ENCODE data around the gene ATP2A2. TPM values are rescaled to one million over a fixed set of nuclear protein-coding genes. Genes with fewer than 3 reads are reported as not detected.

Gene ATP2A2
- total RNA-seq, 2 experiments from 2014 or later = 148 to 151 TPM

DNA sequence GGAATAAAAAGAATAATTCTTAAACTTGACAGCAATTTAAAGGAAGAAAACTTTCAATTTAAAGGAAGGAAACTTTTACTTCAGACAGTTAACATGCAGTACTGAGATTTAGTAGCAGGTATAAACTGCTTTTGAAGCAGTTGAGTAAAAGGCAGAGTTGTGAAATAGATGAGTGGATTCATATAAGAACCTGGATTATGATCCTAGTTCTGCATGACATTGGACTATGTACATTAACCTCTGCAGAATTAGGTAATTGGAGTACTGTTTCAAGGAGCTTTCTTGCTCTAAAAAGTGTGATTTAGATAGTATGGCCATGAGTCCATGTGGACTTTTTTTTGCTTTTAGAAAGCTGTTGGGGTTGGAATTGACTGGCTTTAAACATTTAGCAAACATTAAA, 29.7 kb downstream of the ATP2A2 start:
- H3K4me1 Mint-ChIP-seq = peaks cover 39% of the 10 kb centered on the region
- no peak overlapping the region for H3K4me3 Mint-ChIP-seq

DNA sequence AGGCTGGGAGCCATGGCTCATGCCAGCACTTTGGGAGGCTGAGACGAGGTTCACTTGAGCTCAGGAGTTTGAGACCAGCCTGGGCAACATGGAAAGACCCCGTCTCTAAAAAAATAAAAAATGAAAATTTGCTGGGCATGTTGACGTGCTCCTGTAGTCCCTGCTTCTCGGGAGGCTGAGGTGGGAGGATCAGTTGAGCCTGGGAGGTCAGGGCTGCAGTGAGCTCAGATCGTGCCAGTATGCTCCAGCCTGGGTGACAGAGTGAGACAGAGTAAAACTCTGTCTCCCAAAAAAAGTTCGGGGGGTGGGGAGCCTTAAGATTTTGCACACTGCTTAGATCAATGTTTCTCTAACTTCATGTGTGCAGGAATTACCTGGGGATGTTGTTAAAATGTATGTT, 30.9 kb downstream of the ATP2A2 start:
- Mint-ChIP-seq H3K36me3 (peaks cover 35% of the 10 kb centered on the region), H3K9me3 (no peaks in the 10 kb centered on the region), H3K4me1 (peaks cover 36% of the 10 kb centered on the region), H3K27ac (no peak overlapping the region), H3K4me3 (no peak overlapping the region), H3K27me3 (no peaks in the 10 kb centered on the region)
- DNase-seq = no peak

More for the DNA sequence above, 29.7 kb downstream of the ATP2A2 start:
- Mint-ChIP-seq H3K27ac (no peak overlapping the region), H3K27me3 (no peaks in the 10 kb centered on the region), H3K36me3 (peaks cover 29% of the 10 kb centered on the region), H3K9me3 (no peaks in the 10 kb centered on the region)
- no peak for DNase-seq

DNA sequence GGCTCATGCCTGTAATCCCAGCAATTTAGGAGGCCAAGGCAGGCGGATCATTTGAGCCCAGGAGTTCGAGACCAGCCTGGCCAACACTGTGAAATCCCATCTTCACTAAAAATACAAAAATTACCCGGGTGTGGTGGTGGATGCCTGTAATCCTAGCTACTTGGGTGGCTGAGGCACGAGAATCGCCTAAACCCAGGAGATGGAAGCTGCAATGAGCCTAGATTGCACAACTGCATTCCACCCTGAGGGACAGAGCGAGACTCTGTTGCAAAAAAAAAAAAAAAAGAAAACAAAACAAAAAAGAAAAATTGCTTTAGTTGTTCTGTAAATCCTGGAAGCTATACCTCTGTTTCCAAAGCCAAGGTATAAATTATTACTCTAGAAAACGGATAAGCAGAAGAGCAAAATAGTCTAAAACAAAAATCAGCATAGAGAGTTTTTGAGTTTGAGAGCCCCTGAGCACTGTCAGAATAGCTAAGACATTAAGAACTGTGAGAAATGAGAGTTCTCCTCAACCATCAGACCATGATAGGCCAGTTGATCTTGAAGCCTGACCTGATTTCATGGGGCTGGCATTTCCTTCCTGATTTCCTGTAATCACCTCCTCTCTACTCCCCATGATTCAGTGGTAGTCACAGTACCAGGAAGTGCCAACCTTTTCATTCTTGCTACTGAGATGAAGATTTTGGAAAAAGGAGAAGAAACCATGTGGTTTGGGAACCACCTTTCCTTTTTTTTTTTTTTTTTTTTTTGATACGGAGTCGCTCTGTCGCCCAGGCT, 31.7 kb downstream of the ATP2A2 start:
- no peaks in the 10 kb centered on the region for H3K9me3 Mint-ChIP-seq
- peaks cover 29% of the 10 kb centered on the region for H3K36me3 Mint-ChIP-seq
- no peak overlapping the region for H3K4me3 Mint-ChIP-seq
- DNase-seq = no peak
- H3K27ac Mint-ChIP-seq = no peak overlapping the region
- peaks cover 29% of the 10 kb centered on the region for H3K4me1 Mint-ChIP-seq
- H3K27me3 Mint-ChIP-seq = no peaks in the 10 kb centered on the region

DNA sequence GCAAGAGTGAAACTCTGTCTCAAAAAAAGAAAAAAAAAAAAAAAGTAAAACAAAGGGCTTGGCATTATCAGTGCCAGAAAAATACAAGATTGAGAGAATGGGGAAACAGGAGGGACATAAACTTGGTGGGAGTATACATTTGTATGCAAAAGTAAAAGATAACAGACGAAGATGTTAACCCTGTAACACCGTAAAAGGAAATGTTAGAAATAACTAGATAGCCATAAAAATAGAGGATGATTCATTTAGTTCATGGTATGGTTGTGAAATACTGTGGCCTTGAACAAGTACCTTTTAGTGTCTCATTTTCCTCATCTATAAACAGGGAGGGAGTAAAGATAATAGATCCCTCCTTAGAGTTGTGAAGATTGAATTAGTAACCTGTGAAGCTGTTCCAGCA, 33.3 kb downstream of the ATP2A2 start:
- Mint-ChIP-seq H3K27ac (peak overlapping the region; percentile 29), H3K27me3 (no peaks in the 10 kb centered on the region), H3K4me3 (no peak overlapping the region), H3K4me1 (peaks cover 32% of the 10 kb centered on the region), H3K9me3 (no peaks in the 10 kb centered on the region), H3K36me3 (peaks cover 22% of the 10 kb centered on the region)
- no peak for DNase-seq

DNA sequence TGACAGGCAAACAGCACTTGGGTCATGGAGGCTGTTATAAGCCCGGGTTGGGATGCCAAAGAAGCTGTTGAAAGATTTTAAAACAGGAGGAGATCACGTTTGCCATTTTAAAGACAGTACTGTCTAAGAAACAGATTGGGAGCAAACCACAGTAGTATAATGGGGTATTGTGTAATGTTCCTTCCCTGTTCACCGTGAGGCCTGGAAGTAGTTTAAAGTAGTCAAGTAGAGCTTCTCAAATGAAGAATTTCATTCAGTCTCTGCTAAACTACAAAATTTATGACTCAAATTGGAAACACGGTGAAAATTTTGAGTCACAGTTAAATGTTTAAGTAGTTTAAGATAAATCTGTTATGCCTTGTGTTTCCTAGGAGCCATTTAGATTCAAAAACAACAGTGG, 35.8 kb downstream of the ATP2A2 start:
- Mint-ChIP-seq H3K27me3 (no peaks in the 10 kb centered on the region), H3K4me1 (peaks cover 34% of the 10 kb centered on the region), H3K27ac (peak overlapping the region; percentile 49), H3K9me3 (no peaks in the 10 kb centered on the region), H3K4me3 (no peak overlapping the region), H3K36me3 (peaks cover 22% of the 10 kb centered on the region)
- no peak for DNase-seq

DNA sequence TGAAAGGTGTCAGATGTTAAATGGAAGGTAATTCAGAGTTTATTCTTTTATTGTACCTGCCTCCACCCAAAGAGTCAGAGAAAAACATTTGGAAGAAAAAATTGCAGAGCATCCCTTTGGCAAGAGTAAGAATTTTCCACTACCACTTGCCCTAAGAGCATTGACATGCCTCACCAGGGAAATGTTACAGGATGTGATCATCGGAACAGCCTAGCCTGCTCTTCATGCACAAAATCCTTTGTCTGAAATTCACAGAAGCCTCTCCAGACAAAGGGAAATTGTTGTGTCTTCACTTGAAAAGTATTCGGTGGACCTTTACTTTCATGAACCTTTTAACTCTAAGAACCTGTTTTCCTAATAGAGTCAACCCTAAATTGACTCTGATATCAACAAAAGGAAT, 36.9 kb downstream of the ATP2A2 start:
- H3K36me3 Mint-ChIP-seq = peaks cover 21% of the 10 kb centered on the region
- no peaks in the 10 kb centered on the region for H3K9me3 Mint-ChIP-seq
- no peak overlapping the region for H3K27ac Mint-ChIP-seq
- no peaks in the 10 kb centered on the region for H3K27me3 Mint-ChIP-seq
- DNase-seq = no peak
- H3K4me3 Mint-ChIP-seq = no peak overlapping the region
- H3K4me1 Mint-ChIP-seq = peaks cover 26% of the 10 kb centered on the region

DNA sequence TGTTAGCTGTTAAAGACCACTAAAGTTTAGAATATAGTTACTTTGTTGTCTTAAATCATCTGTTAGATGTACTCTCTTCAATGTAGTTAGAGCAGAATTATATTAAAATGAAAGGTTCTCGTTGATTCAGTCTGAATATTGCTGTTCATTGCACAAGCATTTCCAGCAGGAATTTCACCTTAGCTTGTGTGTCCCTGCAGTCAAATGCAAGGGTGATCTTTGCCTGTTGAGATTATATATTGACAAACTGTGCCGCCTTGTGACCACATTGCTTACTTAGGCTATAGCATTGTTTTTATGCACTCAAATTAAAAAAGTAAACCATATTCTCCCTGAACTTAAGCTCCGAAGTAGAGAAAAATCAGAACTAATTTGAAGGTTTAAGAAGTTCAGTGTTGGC, 39.5 kb downstream of the ATP2A2 start:
- Mint-ChIP-seq H3K9me3 (no peaks in the 10 kb centered on the region), H3K36me3 (peaks cover 8% of the 10 kb centered on the region), H3K27ac (no peak overlapping the region), H3K4me1 (peaks cover 14% of the 10 kb centered on the region), H3K4me3 (no peak overlapping the region), H3K27me3 (no peaks in the 10 kb centered on the region)
- no peak for DNase-seq

DNA sequence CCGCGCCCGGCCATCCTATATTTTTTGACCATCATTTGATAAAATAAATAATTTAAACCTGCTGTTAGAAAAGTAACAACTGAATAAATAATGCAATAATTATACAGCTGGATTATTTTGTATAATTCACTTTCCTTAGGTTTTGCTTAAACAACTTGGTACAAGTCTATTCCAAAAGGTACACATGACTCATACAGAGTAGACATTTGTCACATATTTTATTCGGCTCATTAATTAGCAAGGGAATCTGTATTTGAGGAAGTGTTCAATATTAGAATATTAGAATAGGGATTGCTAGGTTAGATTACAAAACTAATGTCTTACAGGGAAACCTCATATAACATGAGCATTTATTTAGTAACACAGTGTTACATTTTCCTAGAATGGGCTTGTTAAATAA, 48.7 kb downstream of the ATP2A2 start:
- H3K36me3 Mint-ChIP-seq = peaks cover 32% of the 10 kb centered on the region
- no peak for DNase-seq
- H3K27me3 Mint-ChIP-seq = no peaks in the 10 kb centered on the region
- H3K4me1 Mint-ChIP-seq = peaks cover 4% of the 10 kb centered on the region
- H3K27ac Mint-ChIP-seq = no peak overlapping the region
- H3K4me3 Mint-ChIP-seq = no peak overlapping the region
- no peaks in the 10 kb centered on the region for H3K9me3 Mint-ChIP-seq

DNA sequence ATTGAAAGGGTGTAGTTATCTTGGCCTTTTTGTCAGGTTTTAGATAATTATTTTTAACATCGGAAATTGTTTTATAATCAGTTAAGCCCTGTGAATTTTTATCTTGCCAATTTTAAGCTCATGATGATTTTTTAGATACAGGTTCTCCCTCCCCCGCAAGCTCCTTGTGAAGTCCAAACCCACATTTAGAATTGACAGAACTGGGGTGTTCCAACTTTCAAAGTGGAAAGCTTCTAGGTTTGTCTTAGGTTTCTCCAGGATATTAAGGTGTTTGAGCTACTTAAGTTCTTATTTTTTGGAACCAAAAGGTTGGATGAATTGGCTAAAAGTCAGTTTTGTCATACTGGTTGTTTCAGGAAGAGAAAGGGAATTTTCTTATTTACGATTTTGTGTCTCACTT, 49.1 kb downstream of the ATP2A2 start:
- H3K27ac Mint-ChIP-seq = no peak overlapping the region

DNA sequence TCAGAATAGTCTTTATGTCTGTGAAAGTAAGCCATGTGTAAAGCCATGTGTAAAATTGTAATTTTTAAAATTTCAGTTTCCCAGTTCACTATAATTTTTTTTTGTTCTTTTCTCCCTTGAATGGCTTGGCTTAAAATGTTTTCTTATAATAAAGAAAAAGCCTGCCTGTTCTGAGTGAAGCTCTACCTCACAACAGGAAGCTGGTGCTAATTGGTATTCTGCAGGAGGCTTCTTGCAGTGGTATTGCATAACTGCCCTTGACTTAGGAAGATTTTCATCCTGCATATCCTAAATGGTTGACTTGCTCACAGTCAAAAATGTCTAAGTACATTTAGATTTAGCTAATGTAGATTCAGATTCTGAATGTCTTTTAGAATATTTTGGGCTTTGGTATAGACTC, 49.5 kb downstream of the ATP2A2 start:
- Mint-ChIP-seq H3K27me3 (no peaks in the 10 kb centered on the region), H3K4me1 (peaks cover 4% of the 10 kb centered on the region), H3K9me3 (no peaks in the 10 kb centered on the region), H3K27ac (no peak overlapping the region), H3K4me3 (no peak overlapping the region), H3K36me3 (peaks cover 35% of the 10 kb centered on the region)
- DNase-seq = no peak

More for the DNA sequence above, 49.1 kb downstream of the ATP2A2 start:
- no peak overlapping the region for H3K4me3 Mint-ChIP-seq
- H3K4me1 Mint-ChIP-seq = peaks cover 4% of the 10 kb centered on the region
- H3K9me3 Mint-ChIP-seq = no peaks in the 10 kb centered on the region
- peaks cover 32% of the 10 kb centered on the region for H3K36me3 Mint-ChIP-seq
- no peaks in the 10 kb centered on the region for H3K27me3 Mint-ChIP-seq
- DNase-seq = no peak

DNA sequence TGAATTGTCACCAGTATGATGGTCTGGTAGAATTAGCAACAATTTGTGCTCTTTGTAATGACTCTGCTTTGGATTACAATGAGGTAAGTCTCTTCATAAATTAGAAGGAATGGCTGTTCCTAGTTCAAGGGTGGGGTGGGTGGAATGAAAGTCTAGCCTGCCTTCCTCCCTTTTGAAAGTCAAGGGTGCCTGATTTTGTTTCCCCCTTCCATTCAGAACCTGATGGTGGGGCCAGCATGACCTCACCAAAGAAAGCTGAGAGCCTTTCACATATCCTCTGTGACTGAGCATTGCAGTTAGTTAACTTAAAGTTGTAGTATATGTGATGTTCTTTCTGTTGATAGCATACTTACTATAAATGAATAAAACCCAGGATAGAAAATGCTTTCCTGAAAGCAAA, 52.2 kb downstream of the ATP2A2 start:
- peaks cover 4% of the 10 kb centered on the region for H3K4me1 Mint-ChIP-seq
- H3K27ac Mint-ChIP-seq = peak overlapping the region; percentile 17
- H3K4me3 Mint-ChIP-seq = no peak overlapping the region
- no peaks in the 10 kb centered on the region for H3K9me3 Mint-ChIP-seq
- H3K36me3 Mint-ChIP-seq = peaks cover 30% of the 10 kb centered on the region
- no peak for DNase-seq
- H3K27me3 Mint-ChIP-seq = no peaks in the 10 kb centered on the region

DNA sequence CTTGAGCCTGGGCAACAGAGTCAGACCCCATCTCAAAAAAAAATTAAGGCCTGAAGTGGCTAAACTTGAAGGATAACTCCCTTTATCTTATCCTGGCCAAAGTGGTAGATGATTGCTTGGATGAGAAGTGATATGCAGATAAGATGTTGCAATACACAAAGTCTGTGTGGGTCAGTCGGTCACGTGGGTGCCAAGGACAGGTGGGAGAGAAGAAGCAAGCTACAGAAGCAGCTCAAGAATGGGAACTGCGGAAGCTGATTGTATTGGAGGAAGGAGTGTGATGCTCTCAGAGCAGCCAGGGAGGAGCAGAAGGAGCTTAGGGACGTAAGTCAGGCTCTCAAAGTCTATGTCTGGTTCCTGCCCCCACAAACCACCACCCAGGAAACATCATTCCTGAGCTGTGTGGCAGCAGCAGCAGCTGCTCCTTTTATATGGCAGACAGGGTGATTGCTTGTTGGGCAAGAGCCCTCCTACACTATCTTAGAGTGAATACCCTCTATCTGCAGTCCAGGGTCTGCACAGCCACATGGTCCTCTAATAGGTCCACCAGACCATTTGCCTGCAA, 54.5 kb downstream of the ATP2A2 start:
- Mint-ChIP-seq H3K4me3 (no peak overlapping the region), H3K36me3 (peaks cover 34% of the 10 kb centered on the region), H3K4me1 (no peaks in the 10 kb centered on the region), H3K27me3 (no peaks in the 10 kb centered on the region), H3K9me3 (no peaks in the 10 kb centered on the region), H3K27ac (no peak overlapping the region)
- DNase-seq = no peak

DNA sequence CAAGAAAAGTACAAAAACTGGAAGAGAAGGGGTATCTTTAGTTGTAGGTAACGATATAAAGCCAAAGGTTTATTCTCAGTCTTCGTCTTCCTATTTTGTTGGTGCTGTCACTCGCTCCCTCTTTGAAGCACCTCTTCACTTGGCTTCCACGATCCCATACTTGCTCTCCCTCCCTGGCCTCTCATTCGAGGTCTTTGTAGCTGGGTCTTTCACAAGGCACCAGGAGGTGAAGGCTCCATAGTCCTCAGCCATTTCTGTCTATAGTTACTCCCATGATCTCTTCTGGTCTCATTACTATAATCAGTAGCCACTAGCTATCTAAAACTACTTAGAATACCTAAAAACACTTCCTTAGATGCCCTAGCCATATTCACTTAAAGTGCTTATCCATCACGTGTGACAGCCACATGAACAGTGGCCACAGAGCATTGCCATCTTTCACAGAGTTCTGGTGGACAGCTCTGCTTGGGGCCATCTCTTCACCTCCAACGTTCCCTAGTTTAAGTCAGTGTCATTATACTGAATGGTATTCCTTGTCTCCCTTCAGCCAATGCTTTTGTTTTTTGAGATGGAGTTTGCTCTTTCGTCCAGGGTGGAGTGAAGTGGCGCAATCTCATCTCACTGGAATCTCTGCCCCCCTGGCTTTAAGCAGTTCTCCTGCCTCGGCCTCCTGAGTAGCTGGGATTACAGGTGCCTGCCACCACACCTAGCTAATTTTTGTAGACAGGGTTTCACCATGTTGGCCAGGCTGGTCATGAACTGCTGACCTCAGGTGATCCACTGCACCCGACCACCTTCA, 57.1 kb downstream of the ATP2A2 start:
- Mint-ChIP-seq H3K27ac (no peak overlapping the region), H3K4me3 (no peak overlapping the region), H3K36me3 (peaks cover 33% of the 10 kb centered on the region), H3K27me3 (no peaks in the 10 kb centered on the region), H3K9me3 (no peaks in the 10 kb centered on the region), H3K4me1 (no peaks in the 10 kb centered on the region)
- no peak for DNase-seq

DNA sequence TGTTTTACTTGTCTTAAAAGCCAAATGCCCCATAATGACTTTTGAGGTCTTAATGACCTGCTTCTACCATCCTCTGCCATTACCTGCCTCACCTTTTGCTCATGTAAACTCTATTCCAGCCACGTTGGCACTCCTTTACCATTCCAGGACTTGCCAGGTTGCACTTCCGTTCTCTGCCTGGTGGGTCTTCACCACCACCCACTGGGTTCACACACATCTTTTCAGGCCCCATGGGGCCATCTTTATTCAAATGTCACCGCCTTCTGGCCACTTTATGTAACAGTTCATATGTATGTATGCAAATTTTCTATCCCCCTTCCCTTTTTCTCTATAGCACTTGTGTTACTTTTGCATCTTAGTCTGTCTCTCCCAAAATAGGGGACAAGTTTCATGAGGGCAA, 57.7 kb downstream of the ATP2A2 start:
- Mint-ChIP-seq H3K9me3 (no peaks in the 10 kb centered on the region), H3K4me1 (no peaks in the 10 kb centered on the region), H3K27ac (peak overlapping the region; percentile 35), H3K4me3 (no peak overlapping the region), H3K27me3 (no peaks in the 10 kb centered on the region), H3K36me3 (peaks cover 32% of the 10 kb centered on the region)
- DNase-seq = no peak

DNA sequence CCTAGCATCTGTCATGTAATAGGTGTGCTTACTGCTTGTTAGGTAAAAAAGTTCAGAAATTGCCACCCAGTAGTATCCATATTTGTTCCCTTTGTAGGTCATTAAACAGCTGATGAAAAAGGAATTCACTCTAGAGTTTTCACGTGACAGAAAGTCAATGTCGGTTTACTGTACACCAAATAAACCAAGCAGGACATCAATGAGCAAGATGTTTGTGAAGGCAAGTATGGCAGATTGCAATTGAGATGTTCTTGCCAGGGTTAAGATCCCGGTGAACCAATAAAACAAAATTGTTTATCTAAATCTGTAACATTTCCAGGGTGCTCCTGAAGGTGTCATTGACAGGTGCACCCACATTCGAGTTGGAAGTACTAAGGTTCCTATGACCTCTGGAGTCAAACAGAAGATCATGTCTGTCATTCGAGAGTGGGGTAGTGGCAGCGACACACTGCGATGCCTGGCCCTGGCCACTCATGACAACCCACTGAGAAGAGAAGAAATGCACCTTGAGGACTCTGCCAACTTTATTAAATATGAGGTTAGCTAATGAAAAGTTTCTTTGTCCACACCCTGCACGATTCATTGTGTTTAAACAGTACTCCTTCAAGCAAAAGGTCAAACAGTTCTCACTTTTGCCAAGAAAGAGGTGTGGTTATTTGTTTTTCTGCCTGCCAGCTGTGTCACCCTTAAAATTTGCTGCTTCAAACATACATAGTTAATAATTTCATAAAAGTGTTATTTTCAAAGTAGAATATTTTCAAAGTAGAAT, 58.3 kb downstream of the ATP2A2 start:
- Mint-ChIP-seq H3K36me3 (peaks cover 30% of the 10 kb centered on the region), H3K4me1 (no peaks in the 10 kb centered on the region), H3K27me3 (no peaks in the 10 kb centered on the region), H3K9me3 (no peaks in the 10 kb centered on the region), H3K27ac (no peak overlapping the region), H3K4me3 (no peak overlapping the region)
- no peak for DNase-seq
